ENCODE measurements around the gene KNG1. TPM values are rescaled to one million over a fixed set of nuclear protein-coding genes. Genes with fewer than 3 reads are reported as not detected.
"Not testable (repeated sequence)": the region's sequence is repeated elsewhere in the genome, so short reads cannot be mapped to it uniquely, and the experiment has no call there.

KNG1 gene
- total and polyA plus RNA-seq, 2 of the 8 experiments (the other 6 are each of a cell fraction or from before 2014, with no cell fraction given) = 0.05 TPM; not detected in 1

GRCh38 chr3:186710694-186711093 lies 6.5 kb upstream of the KNG1 start:
- H3K4me3 ChIP-seq (ENCODE audit: extremely low read depth in 1 of 4, insufficient read depth in 2 of 4, low read depth in 3 of 4, low read length in 4 of 4); H3K79me2 ChIP-seq (ENCODE audit: control insufficient read depth in 1 of 2, insufficient read depth in 2 of 2, low read length in 2 of 2); H4K5ac ChIP-seq (ENCODE audit: insufficient read length, low read depth, low read length); H3K9ac ChIP-seq (replicated peaks in 1 of 4; ENCODE audit: extremely low read depth in 1 of 4, low read depth in 3 of 4, low read length in 3 of 4); H3K23ac ChIP-seq (ENCODE audit: insufficient read length); POLR2A ChIA-PET (ENCODE audit: partially characterized antibody); FAIRE-seq; H4K91ac ChIP-seq (replicated peaks; ENCODE audit: insufficient read length, low read length); H3K4me2 ChIP-seq (ENCODE audit: insufficient read depth in 1 of 2, low read depth in 2 of 2, low read length in 2 of 2); H3K14ac ChIP-seq (ENCODE audit: insufficient read length); H3K79me1 ChIP-seq (ENCODE audit: low read depth, low read length); H2BK5ac ChIP-seq (ENCODE audit: low read depth, low read length); H2AK5ac ChIP-seq (ENCODE audit: low read depth, low read length); H3K27ac ChIP-seq (ENCODE audit: low read depth, low read length); H3K4me1 ChIP-seq (replicated peaks in 1 of 4; ENCODE audit: control insufficient read depth in 3 of 4, insufficient read depth in 4 of 4, low read length in 3 of 4); H3K27me3 ChIP-seq (replicated peaks in 1 of 4; ENCODE audit: control insufficient read depth in 3 of 4, extremely low read depth in 1 of 4, insufficient read depth in 3 of 4, low read length in 3 of 4); DNase-seq (ENCODE audit: low read depth in 1 of 2, low spot score in 2 of 2); H3K36me3 ChIP-seq (ENCODE audit: control insufficient read depth in 2 of 4, insufficient read depth in 4 of 4, low read length in 3 of 4); H3K4ac ChIP-seq (replicated peaks; ENCODE audit: insufficient read length, low read depth, low read length); H3K23me2 ChIP-seq (ENCODE audit: low read depth, low read length); H4K20me1 ChIP-seq (replicated peaks in 1 of 2; ENCODE audit: control insufficient read depth in 1 of 2, insufficient read depth in 2 of 2, low read length in 2 of 2); H3K18ac ChIP-seq (ENCODE audit: extremely low read depth, low read length); H2BK12ac ChIP-seq (ENCODE audit: low read depth, low read length); H4K8ac ChIP-seq (ENCODE audit: extremely low read depth, insufficient read depth, low read length); H2BK120ac ChIP-seq (replicated peaks; ENCODE audit: low read depth, low read length); H3K9me3 ChIP-seq (ENCODE audit: insufficient read depth in 2 of 2, low read depth in 1 of 2, low read length in 1 of 2): not testable (repeated sequence)
- Histone ChIP-seq H2BK20ac (ENCODE audit: low read length) (0 out of 2 replicates have a peak overlapping the region, but pooled peaks have one; percentile 52), H2BK15ac (ENCODE audit: low read length) (0 out of 2 replicates have a peak overlapping the region, but pooled peaks have one; percentile 66), H3K56ac (replicated peaks; ENCODE audit: insufficient read length, low read depth, low read length) (peak overlapping the region; percentile 50), H2AFZ (ENCODE audit: low read length) (peak overlapping the region; percentile 77)
- 78% methylated on average over 4 of the region's 4 CpGs; no CpG with 5 or more reads in 1 of the 2 experiments for WGBS, 2 experiments (ENCODE audit: extremely low coverage in 1 of 2, insufficient coverage in 1 of 2, insufficient read length in 1 of 2, insufficient replicate concordance in 2 of 2, low coverage in 1 of 2, low lambda C conversion rate in 2 of 2, missing lambda C conversion rate in 1 of 2)
- CTCF ChIA-PET (ENCODE audit: partially characterized antibody) = interaction anchor here (1.7 kb wide), 1 partner anchor 12 kb away, joined by 4 read pairs; no protein-coding TSS in a partner anchor

Data from H1 (cell line).